B cell (primary cell): ENCODE results near the gene HDGF. TPM values are rescaled to one million over a fixed set of nuclear protein-coding genes. Genes with fewer than 3 reads are reported as not detected.
A peak's percentile ranks its signal among the peaks of the same experiment; 100 is the strongest.

Source experiments
- ATAC-seq: fragments of 200-7000 bp; cut with Tn5 transposase; one replicate; pipeline ENCODE4 v1.10.0; 2021; ENCODE audit warnings: low read depth, mild to moderate bottlenecking, moderate number of reproducible peaks, moderate library complexity
- CTCF ChIA-PET: fragments of 350-600 bp; sonication (Branson Sonifier 250); formaldehyde crosslinking; loops from one replicate; lab custom pipeline; 2021; ENCODE audit warnings: antibody characterized with exemption, inconsistent platforms; lab: Charles Lee
- POLR2A ChIA-PET: fragments of 350-600 bp; sonication (Branson Sonifier 250); formaldehyde crosslinking; loops from one replicate; lab custom pipeline; 2021; ENCODE audit warnings: antibody characterized with exemption; lab: Charles Lee
- DNase-seq: peaks from one replicate; pipeline ENCODE4 v3.0.0; 2013
- H2AFZ ChIP-seq: 2 replicates; pipeline ENCODE4 v1.6.1; 2012; ENCODE audit warnings: mild to moderate bottlenecking, low read depth, low read length; ENCODE audit not compliant: insufficient read depth, poor library complexity, severe bottlenecking
- H3K27ac ChIP-seq, 2 donors: 1 replicate in 1 of 2; 2 replicates in 1 of 2; pipeline ENCODE4 v1.5.1; 2012 to 2013; ENCODE audit warnings: low read length in 2 of 2, mild to moderate bottlenecking in 2 of 2, moderate library complexity in 1 of 2
- H3K27me3 ChIP-seq, 4 experiments: fragments of 200-600 bp in 1 of 4; sonication (generic) in 1 of 4; replicated peaks in 1 of 4; 1 replicate in 2 of 4; 2 replicates in 2 of 4; pipeline versions ENCODE4 v1.6.1 to v1.7.0; 2013 to 2016; ENCODE audit warnings: low read length in 3 of 4, mild to moderate bottlenecking in 2 of 4, mixed read lengths in 1 of 4, moderate library complexity in 1 of 4; ENCODE audit not compliant: insufficient read depth in 4 of 4, control insufficient read depth in 3 of 4; ENCODE audit errors: control extremely low read depth in 1 of 4
- H3K36me3 ChIP-seq, 2 experiments: replicated peaks in 1 of 2; 1 replicate in 1 of 2; 2 replicates in 1 of 2; pipeline versions ENCODE4 v1.6.1 to v1.7.1; 2013; ENCODE audit warnings: low read length in 1 of 2; ENCODE audit not compliant: insufficient read depth in 2 of 2, control insufficient read depth in 1 of 2; ENCODE audit errors: control extremely low read depth in 1 of 2, extremely low read depth in 1 of 2
- H3K4me1 ChIP-seq, 2 donors: fragments of 200-600 bp in 1 of 2; sonication (generic) in 1 of 2; 1 replicate in 1 of 2; 2 replicates in 1 of 2; pipeline versions ENCODE4 v1.5.1 to v1.6.1; 2013 to 2017; ENCODE audit warnings: low read length in 2 of 2; ENCODE audit not compliant: control insufficient read depth in 2 of 2, insufficient read depth in 2 of 2
- H3K4me2 ChIP-seq: replicated peaks from 2 replicates; pipeline ENCODE3; 2012; ENCODE audit warnings: mild to moderate bottlenecking, low read depth, low read length; ENCODE audit not compliant: poor library complexity, severe bottlenecking
- H3K4me3 ChIP-seq, 5 experiments: fragments of 200-600 bp in 1 of 5; sonication (generic) in 1 of 5; 1 replicate in 3 of 5; 2 replicates in 2 of 5; pipeline versions ENCODE4 v1.5.1 to v1.7.0; 2011 to 2016; ENCODE audit warnings: low read length in 4 of 5, mild to moderate bottlenecking in 4 of 5, low read depth in 2 of 5, control low read depth in 1 of 5, moderate library complexity in 1 of 5; ENCODE audit not compliant: insufficient read depth in 1 of 5; ENCODE audit errors: control extremely low read depth in 1 of 5, extremely low read depth in 1 of 5
- H3K79me2 ChIP-seq: fragments of 200-600 bp; sonication (generic); one replicate; pipeline ENCODE4 v1.6.0; 2016; ENCODE audit warnings: low read length; ENCODE audit not compliant: control insufficient read depth, insufficient read depth
- H3K9ac ChIP-seq: fragments of 200-600 bp; sonication (generic); 2 replicates; pipeline ENCODE4 v1.6.1; 2017; ENCODE audit warnings: mild to moderate bottlenecking, low read length, moderate library complexity
- H3K9me3 ChIP-seq, 3 donors: one replicate each; pipeline versions ENCODE4 v1.6.1 to v1.7.1; 2013; ENCODE audit warnings: low read length in 2 of 3; ENCODE audit not compliant: control insufficient read depth in 2 of 3, insufficient read depth in 1 of 3; ENCODE audit errors: control extremely low read depth in 1 of 3
- H4K20me1 ChIP-seq: 2 replicates; pipeline ENCODE4 v1.6.0; 2012; ENCODE audit warnings: mild to moderate bottlenecking, low read length; ENCODE audit not compliant: insufficient read depth, control insufficient read depth, poor library complexity, severe bottlenecking
- H3K27ac Mint-ChIP-seq: one replicate; pipeline ENCODE4 v1.8.0; 2021; ENCODE audit warnings: mixed read lengths
- H3K27me3 Mint-ChIP-seq: one replicate; pipeline ENCODE4 v1.8.0; 2021; ENCODE audit warnings: mixed read lengths
- H3K4me1 Mint-ChIP-seq: one replicate; pipeline ENCODE4 v1.8.0; 2021; ENCODE audit warnings: mixed read lengths
- H3K4me3 Mint-ChIP-seq: one replicate; pipeline ENCODE4 v1.8.0; 2021; ENCODE audit warnings: mixed read lengths
- H3K9me3 Mint-ChIP-seq: one replicate; pipeline ENCODE4 v1.8.0; 2022; ENCODE audit warnings: mixed read lengths; ENCODE audit not compliant: insufficient read depth
- CTCF ChIP-seq: fragments of 200-600 bp; IDR thresholded peaks from one replicate; pipeline ENCODE4 v1.8.0; 2022; ENCODE audit warnings: antibody characterized with exemption, mild to moderate bottlenecking
- EZH2 ChIP-seq: IDR thresholded peaks from 2 replicates; pipeline ENCODE4 v1.6.1; 2012; ENCODE audit warnings: borderline replicate concordance, low read depth, mild to moderate bottlenecking, moderate library complexity, low read length; ENCODE audit not compliant: insufficient read depth, poor library complexity, severe bottlenecking
- WGBS: methylation state at CpG from one replicate; pipeline ENCODE4 v1.1.5; 2013; ENCODE audit warnings: missing lambda C conversion rate; ENCODE audit not compliant: insufficient coverage; 5-methylcytosine and 5-hydroxymethylcytosine counted together
- intact Hi-C: fragments of 100-400 bp; cut with micrococcal nuclease; formaldehyde crosslinking; loops from one replicate; pipeline ENCODE4 v1.10.0; 2022
- polyA plus RNA-seq: library from polyadenylated mRNA; depleted of rRNA; stranded (reverse); fragments of >200 nt; gene quantifications from 2 replicates; pipeline ENCODE4 v1.2.3, GENCODE V29; 2012
- total RNA-seq, 2 donors: library from RNA; stranded (reverse); fragments of 120-200 nt in 1 of 2; gene quantifications; 1 replicate in 1 of 2; 2 replicates in 1 of 2; pipeline versions ENCODE4 v1.2.3 to v1.2.4, GENCODE V29; 2013 to 2022

HDGF gene
- total and polyA plus RNA-seq, 2 donors (not counting 1 experiment from before 2014, with no cell fraction given) = 40.3 to 89.9 TPM

DNA sequence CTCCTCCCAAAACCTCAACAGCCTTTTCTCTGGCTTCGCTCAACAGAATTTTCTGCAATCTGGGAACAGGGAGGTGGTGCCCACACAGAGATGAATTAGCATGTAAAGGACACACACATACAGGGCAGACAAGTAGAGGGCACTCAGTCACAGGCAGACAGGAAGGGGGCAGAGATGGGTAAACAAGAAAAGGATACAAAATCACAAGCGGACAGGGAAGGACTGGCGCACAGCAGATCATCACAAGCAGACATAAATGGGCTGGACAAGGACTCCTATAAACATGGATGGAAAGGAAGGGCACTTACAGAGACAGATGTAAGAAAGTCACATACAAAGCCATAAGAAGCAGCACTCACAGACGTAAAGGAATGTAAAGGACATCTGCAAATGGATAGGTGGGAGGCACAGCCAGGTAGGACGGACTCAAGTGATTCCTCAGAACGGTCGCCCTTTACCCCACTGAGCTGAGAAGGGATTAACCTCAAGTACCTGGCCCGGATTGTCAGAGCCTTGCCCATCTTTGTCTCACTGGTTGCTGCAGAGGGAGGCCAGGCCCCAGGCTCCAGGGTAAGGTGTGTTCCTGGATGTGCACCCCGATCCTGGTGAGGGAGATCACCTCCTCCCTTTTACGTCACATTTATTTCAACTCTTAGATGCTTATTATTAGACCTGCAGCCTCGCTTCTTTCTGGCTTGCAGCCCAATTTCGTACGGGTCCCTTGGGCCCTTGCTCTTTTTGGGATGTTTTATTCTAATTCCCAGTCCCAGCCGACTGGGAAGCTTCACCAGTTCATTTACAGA, 15.0 kb upstream of the HDGF start:
- Histone ChIP-seq H3K36me3 (peaks cover 0 to 9% of the 10 kb centered on the region in 2 experiments), H3K9me3 (no peaks in the 10 kb centered on the region), H3K4me1 (peaks cover 27 to 28% of the 10 kb centered on the region in 2 donors), H3K79me2 (peaks cover 41% of the 10 kb centered on the region), H2AFZ (peak overlapping the region; percentile 82), H3K27me3 (no peaks in the 10 kb centered on the region), H3K9ac (peak overlapping the region; percentile 71), H3K27ac (peak overlapping the region; percentile 63 to 91), H3K4me3 (peak overlapping the region; percentile 73 to 97 (median 77)), H4K20me1 (peaks cover 7% of the 10 kb centered on the region), H3K4me2 (peak overlapping the region; percentile 79)
- CTCF ChIA-PET = interaction anchor here (0.7 to 9.0 kb wide), 7 partner anchors 15 to 139 kb away, joined by 3 to 87 read pairs (median 5); partner anchors contain the start of genes HDGF, ISG20L2, METTL25B and MRPL24
- Mint-ChIP-seq H3K27ac (no peak overlapping the region), H3K27me3 (no peaks in the 10 kb centered on the region), H3K4me1 (peaks cover 27% of the 10 kb centered on the region), H3K4me3 (no peak overlapping the region), H3K9me3 (no peaks in the 10 kb centered on the region)
- DNase-seq (no peak), ATAC-seq (no peak)
- intact Hi-C loops = loop anchor here (1.0 to 5.0 kb wide), 6 partner anchors 15 to 484 kb away; partner anchors contain the start of genes GPATCH4, HDGF, ISG20L2 and METTL25B
- TF ChIP-seq EZH2 (no peak), CTCF (no peak)
- 6% methylated on average over 10 of the region's 14 CpGs for WGBS
- POLR2A ChIA-PET = interaction anchor here (0.6 to 3.1 kb wide), 9 partner anchors 9 to 41 kb away, joined by 3 to 43 read pairs (median 7); partner anchors contain the start of genes HDGF, ISG20L2, METTL25B and MRPL24
